ENCODE results near the gene ELOVL7.
"Not testable (repeated sequence)": the region's sequence is repeated elsewhere in the genome, so short reads cannot be mapped to it uniquely, and the experiment has no call there.

The ELOVL7 gene

DNA sequence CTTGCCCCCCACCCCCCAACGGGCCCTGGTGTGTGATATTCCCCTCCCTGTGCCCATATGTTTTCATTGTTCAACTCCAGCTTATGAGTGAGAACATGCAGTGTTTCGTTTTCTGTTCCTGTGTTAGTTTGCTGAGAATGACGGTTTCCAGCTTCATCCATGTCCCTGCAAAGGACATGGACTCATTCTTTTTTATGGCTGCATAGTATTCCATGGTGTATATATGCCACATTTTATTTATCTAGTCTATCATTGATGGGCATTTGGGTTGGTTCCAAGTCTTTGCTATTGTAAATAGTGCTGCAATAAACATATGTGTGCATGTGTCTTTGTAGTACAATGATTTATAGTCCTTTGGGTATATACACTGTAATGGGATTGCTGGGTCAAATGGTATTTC is 132.2 kb downstream of the ELOVL7 start:
- DNase-seq (ENCODE audit: low spot score): not testable (repeated sequence)

DNA sequence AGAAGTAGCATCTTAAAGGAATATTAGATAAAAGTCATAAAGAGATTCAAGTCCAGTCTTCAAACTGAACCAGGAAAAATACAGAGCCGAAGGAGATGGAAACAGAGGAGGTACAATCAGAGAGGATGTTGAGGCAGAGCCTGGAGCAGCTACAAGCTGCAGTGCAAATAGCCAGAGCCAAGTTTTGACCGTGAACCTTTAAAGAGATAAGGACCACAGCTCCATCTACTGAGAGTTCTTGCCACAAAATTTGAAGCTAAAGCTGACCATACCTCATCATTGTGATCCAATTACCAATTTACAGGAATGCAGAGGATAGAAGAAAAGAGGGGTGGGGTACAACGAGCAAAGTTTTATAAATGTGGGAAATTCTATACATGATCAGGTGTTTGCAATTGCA is 133.7 kb downstream of the ELOVL7 start:
- DNase-seq (ENCODE audit: low spot score): no peak

DNA sequence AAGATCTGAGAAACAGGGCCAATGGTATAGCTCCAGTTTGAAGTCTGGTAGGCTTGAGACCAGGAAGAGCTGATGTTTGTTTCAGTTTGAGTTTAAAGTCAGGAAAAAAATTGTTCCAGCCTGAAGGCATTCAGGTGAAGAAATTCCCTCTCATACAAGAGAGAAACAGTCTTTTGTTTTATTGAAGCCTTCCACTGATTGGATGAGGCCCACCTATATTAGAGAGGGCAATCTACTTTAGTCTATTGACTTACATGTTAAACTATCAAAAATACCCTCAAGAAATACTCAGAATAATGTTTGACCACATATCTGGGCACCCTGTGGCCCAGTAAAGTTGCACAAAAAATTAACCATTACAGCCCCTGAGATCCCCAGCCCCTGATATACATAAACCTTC is 138.9 kb downstream of the ELOVL7 start:
- DNase-seq (ENCODE audit: low spot score): no peak

DNA sequence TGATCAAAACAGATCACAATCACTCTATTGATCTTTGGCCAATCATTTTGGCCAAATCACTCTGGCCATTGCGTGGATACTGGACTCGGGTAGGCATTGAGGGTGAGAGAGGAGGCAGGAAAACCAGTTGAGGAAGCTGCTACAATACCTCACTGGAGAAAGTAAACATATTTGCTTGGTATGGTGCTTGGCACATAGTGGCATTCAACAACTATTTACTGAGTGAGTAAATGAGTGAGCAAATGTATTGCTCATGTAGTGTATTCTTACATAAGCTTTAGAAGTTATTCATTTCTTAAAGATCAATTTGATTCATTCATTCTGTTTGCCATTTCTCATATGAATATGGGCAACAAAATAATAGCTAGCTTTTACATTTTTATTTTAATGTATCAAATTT is 140.1 kb downstream of the ELOVL7 start:
- no peak for DNase-seq (ENCODE audit: low spot score)

Data from HuH-7 (cell line).